IMR-90 (cell line): ENCODE measurements around the gene ACTR1A. TPM values are rescaled to one million over a fixed set of nuclear protein-coding genes. Genes with fewer than 3 reads are reported as not detected.

ENCODE experiments used
- ATAC-seq: fragments of 200-7000 bp; cut with Tn5 transposase; 2 replicates; pipeline ENCODE4 v1.9.1; 2020; ENCODE audit warnings: low read depth, mild to moderate bottlenecking, moderate library complexity
- BruUV-seq: library from RNA; stranded (reverse); fragments of 400-500 nt; replicated peaks from 2 replicates; lab custom pipeline; 2021; lab: Mats Ljungman, UMichigan
- CTCF ChIA-PET: fragments of 300-600 bp; formaldehyde crosslinking; extraction: SDS; loops from one replicate; lab custom pipeline; 2021; ENCODE audit warnings: antibody characterized with exemption; lab: Yijun Ruan, JAX
- POLR2A ChIA-PET: fragments of 300-600 bp; sonication (Branson Sonifier 250); formaldehyde crosslinking; loops from one replicate; lab custom pipeline; 2022; ENCODE audit warnings: antibody characterized with exemption; ENCODE audit not compliant: unreplicated experiment; lab: Charles Lee
- DNase-seq: peaks from one replicate; pipeline ENCODE4 v3.0.0; 2013
- H2AFZ ChIP-seq: replicated peaks from 2 replicates; pipeline ENCODE3; 2013; ENCODE audit warnings: low read length, mild to moderate bottlenecking; ENCODE audit not compliant: poor library complexity
- H2AK5ac ChIP-seq: 2 replicates; pipeline ENCODE4 v1.6.1; 2013; ENCODE audit warnings: low read depth, low read length, inconsistent platforms
- H2AK9ac ChIP-seq: replicated peaks from 2 replicates; pipeline ENCODE3; 2013; ENCODE audit warnings: mild to moderate bottlenecking, low read depth, low read length, moderate library complexity; ENCODE audit not compliant: poor library complexity
- H2BK120ac ChIP-seq: 2 replicates; pipeline ENCODE4 v1.6.1; 2013; ENCODE audit warnings: low read depth, low read length, inconsistent platforms
- H2BK15ac ChIP-seq: 3 replicates; pipeline ENCODE4 v1.6.1; 2013; ENCODE audit warnings: low read depth, low read length, inconsistent platforms
- H2BK20ac ChIP-seq: 2 replicates; pipeline ENCODE4 v1.6.1; 2013; ENCODE audit warnings: low read depth, mild to moderate bottlenecking, inconsistent platforms, low read length, moderate library complexity
- H2BK5ac ChIP-seq: 2 replicates; pipeline ENCODE4 v1.6.1; 2013; ENCODE audit warnings: mild to moderate bottlenecking, low read depth, low read length, inconsistent platforms; ENCODE audit not compliant: poor library complexity, severe bottlenecking
- H3K14ac ChIP-seq: replicated peaks from 2 replicates; pipeline ENCODE4 v1.6.1; 2013; ENCODE audit warnings: low read depth, low read length, inconsistent platforms
- H3K18ac ChIP-seq: 2 replicates; pipeline ENCODE4 v1.6.1; 2013; ENCODE audit warnings: low read depth, low read length, control low read depth
- H3K23ac ChIP-seq: 2 replicates; pipeline ENCODE4 v1.6.1; 2013; ENCODE audit warnings: low read depth, low read length, inconsistent platforms
- H3K27ac ChIP-seq: 2 replicates; pipeline ENCODE4 v1.5.1; 2013; ENCODE audit warnings: mild to moderate bottlenecking, control low read depth, low read length; ENCODE audit not compliant: insufficient read depth
- H3K27me3 ChIP-seq: 2 replicates; pipeline ENCODE4 v1.6.1; 2013; ENCODE audit warnings: low read length; ENCODE audit not compliant: control insufficient read depth, insufficient read depth
- H3K36me3 ChIP-seq: 2 replicates; pipeline ENCODE4 v1.6.1; 2013; ENCODE audit warnings: low read length, mixed read lengths; ENCODE audit not compliant: control insufficient read depth, insufficient read depth
- H3K4ac ChIP-seq: 2 replicates; pipeline ENCODE4 v1.6.1; 2013; ENCODE audit warnings: low read depth, low read length, inconsistent platforms
- H3K4me1 ChIP-seq: 2 replicates; pipeline ENCODE4 v1.6.1; 2013; ENCODE audit warnings: low read length, mixed read lengths; ENCODE audit not compliant: control insufficient read depth, insufficient read depth
- H3K4me2 ChIP-seq: 2 replicates; pipeline ENCODE4 v1.6.1; 2013; ENCODE audit warnings: low read depth, mild to moderate bottlenecking, control low read depth, low read length, moderate library complexity
- H3K4me3 ChIP-seq: 2 replicates; pipeline ENCODE4 v1.5.1; 2013; ENCODE audit warnings: low read depth, mild to moderate bottlenecking, control low read depth, low read length, moderate library complexity; ENCODE audit not compliant: insufficient read depth
- H3K56ac ChIP-seq: 2 replicates; pipeline ENCODE4 v1.6.1; 2013; ENCODE audit warnings: low read length, inconsistent platforms; ENCODE audit not compliant: insufficient read depth; ENCODE audit errors: extremely low read depth
- H3K79me1 ChIP-seq, 2 experiments: 2 replicates each; pipeline ENCODE4 v1.6.1; 2013; ENCODE audit warnings: low read length in 2 of 2, inconsistent platforms in 1 of 2, low read depth in 1 of 2
- H3K9ac ChIP-seq: 2 replicates; pipeline ENCODE4 v1.6.1; 2013; ENCODE audit warnings: low read depth, low read length, control low read depth
- H3K9me1 ChIP-seq: 2 replicates; pipeline ENCODE4 v1.6.1; 2013; ENCODE audit warnings: low read length, inconsistent platforms; ENCODE audit not compliant: insufficient read depth
- H3K9me3 ChIP-seq: 2 replicates; pipeline ENCODE4 v1.6.1; 2013; ENCODE audit warnings: low read length; ENCODE audit not compliant: control insufficient read depth, insufficient read depth
- H4K20me1 ChIP-seq: 2 replicates; pipeline ENCODE4 v1.6.1; 2013; ENCODE audit warnings: low read length, inconsistent platforms; ENCODE audit not compliant: insufficient read depth
- H4K5ac ChIP-seq: 2 replicates; pipeline ENCODE4 v1.6.1; 2013; ENCODE audit warnings: mild to moderate bottlenecking, low read depth, low read length, control low read depth
- H4K8ac ChIP-seq, 2 experiments: 2 replicates each; pipeline ENCODE4 v1.6.1; 2013; ENCODE audit warnings: low read depth in 2 of 2, low read length in 2 of 2, control low read depth in 1 of 2, inconsistent platforms in 1 of 2
- H4K91ac ChIP-seq: 2 replicates; pipeline ENCODE4 v1.6.1; 2013; ENCODE audit warnings: low read depth, low read length, inconsistent platforms; ENCODE audit not compliant: insufficient read depth
- BHLHE40 ChIP-seq: fragments of 150-350 bp; IDR thresholded peaks from 2 replicates; pipeline ENCODE4 v1.6.1; 2016; ENCODE audit warnings: mild to moderate bottlenecking, low read depth, low read length
- CEBPB ChIP-seq: IDR thresholded peaks from 2 replicates; pipeline ENCODE4 v1.6.1; 2012; ENCODE audit warnings: low read depth, low read length, improper control_type of control experiment
- CHD1 ChIP-seq: IDR thresholded peaks from 2 replicates; pipeline ENCODE4 v1.6.1; 2012; ENCODE audit warnings: low read depth, low read length, improper control_type of control experiment
- MXI1 ChIP-seq: IDR thresholded peaks from 2 replicates; pipeline ENCODE4 v1.6.1; 2012; ENCODE audit warnings: low read depth, mild to moderate bottlenecking, low read length, moderate library complexity, borderline replicate concordance
- POLR2A ChIP-seq: IDR thresholded peaks from 2 replicates; pipeline ENCODE4 v1.6.1; 2012; ENCODE audit warnings: mild to moderate bottlenecking, low read depth, low read length
- RAD21 ChIP-seq: IDR thresholded peaks from 2 replicates; pipeline ENCODE4 v1.6.1; 2012; ENCODE audit warnings: low read length, improper control_type of control experiment
- RFX5 ChIP-seq: IDR thresholded peaks from 2 replicates; pipeline ENCODE4 v1.8.0; 2012; ENCODE audit warnings: low read depth, mild to moderate bottlenecking, low read length, moderate library complexity
- SMC3 ChIP-seq: fragments of 150-350 bp; IDR thresholded peaks from 2 replicates; pipeline ENCODE4 v1.6.1; 2016; ENCODE audit warnings: low read depth, mild to moderate bottlenecking, antibody characterized with exemption, low read length, moderate library complexity
- WGBS, 2 experiments: methylation state at CpG; one replicate each; pipeline versions ENCODE4 v1.1.5 to v1.1.7; 2013; ENCODE audit warnings: missing lambda C conversion rate in 2 of 2; ENCODE audit not compliant: insufficient read length in 1 of 2; ENCODE audit errors: extremely low coverage in 2 of 2; 5-methylcytosine and 5-hydroxymethylcytosine counted together
- dilution Hi-C: fragments of 300-500 bp; cut with HindIII; formaldehyde crosslinking; loops from one replicate; pipeline ENCODE4 v1.14.3; 2018; ENCODE audit warnings: low sequenced_read_pairs; ENCODE audit not compliant: unreplicated experiment
- in situ Hi-C: fragments of 300-500 bp; cut with MboI; formaldehyde crosslinking; loops from 3 replicates; pipeline ENCODE4 v1.14.3; 2019; ENCODE audit warnings: low sequenced_read_pairs, inconsistent platforms, mixed read lengths
- intact Hi-C: fragments of 100-400 bp; cut with micrococcal nuclease; formaldehyde crosslinking; loops from 2 replicates; pipeline ENCODE4 v1.10.0; 2022
- polyA plus RNA-seq, 3 experiments: library from polyadenylated mRNA; depleted of rRNA; stranded (reverse); fragments of >200 nt; gene quantifications; 2 replicates each; pipeline ENCODE4 v1.2.3, GENCODE V29; 2012; ENCODE audit warnings: low replicate concordance in 1 of 3
- total RNA-seq: library from RNA; depleted of rRNA; stranded (reverse); fragments of >200 nt; gene quantifications from 2 replicates; pipeline ENCODE4 v1.2.3, GENCODE V29; 2012
- TF ChIP-seq, protein P1 (sequence below): fragments of 150-350 bp; IDR thresholded peaks from 2 replicates; pipeline ENCODE4 v1.6.1; 2017; ENCODE audit warnings: mild to moderate bottlenecking, antibody characterized with exemption, low read length, low read depth
- TF ChIP-seq, protein P2 (sequence below): fragments of 150-350 bp; IDR thresholded peaks from 2 replicates; pipeline ENCODE4 v1.6.1; 2016; ENCODE audit warnings: low read depth, mild to moderate bottlenecking, low read length, moderate library complexity, borderline replicate concordance
- TF ChIP-seq, protein P3 (sequence below): conservative IDR thresholded peaks from 2 replicates; pipeline ENCODE4 v1.5.1; 2012; ENCODE audit warnings: mild to moderate bottlenecking, low read depth, low read length, improper control_type of control experiment

The ACTR1A gene
- total and polyA plus RNA-seq, 2 of the 4 experiments (the other 2 are of a cell fraction): 142 to 157 TPM

DNA sequence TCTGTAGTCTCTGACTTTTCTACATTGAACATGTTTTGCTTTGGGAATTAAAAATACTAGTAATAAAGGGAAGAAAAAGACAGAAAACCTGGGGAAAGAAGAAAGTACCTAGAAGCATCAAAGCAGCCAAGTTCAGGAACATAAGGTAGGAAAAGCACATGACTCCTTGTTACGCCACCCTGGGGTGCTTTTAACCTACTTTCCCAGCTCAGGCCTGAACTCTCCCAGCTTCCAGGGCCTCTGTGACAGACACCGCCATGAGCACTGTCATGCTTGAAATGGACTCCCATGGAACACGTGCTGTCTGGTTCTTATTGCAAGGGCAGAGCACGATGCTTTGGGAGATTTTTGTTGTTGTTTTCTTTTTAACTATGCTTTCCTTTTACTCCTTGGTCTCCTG lies 11.4 kb downstream of the ACTR1A start:
- Histone ChIP-seq H3K18ac (no peak overlapping the region), H2BK120ac (no peak overlapping the region), H3K36me3 (peaks cover 35% of the 10 kb centered on the region), H3K9me3 (no peaks in the 10 kb centered on the region), H3K79me1 (peaks cover 25 to 59% of the 10 kb centered on the region in 2 experiments), H3K9ac (no peak overlapping the region), H3K4me3 (no peak overlapping the region), H3K23ac (no peak overlapping the region), H3K27me3 (no peaks in the 10 kb centered on the region), H2BK5ac (no peak overlapping the region), H2BK15ac (no peak overlapping the region), H3K56ac (no peak overlapping the region), H4K91ac (no peak overlapping the region), H3K9me1 (peaks cover 12% of the 10 kb centered on the region; the same call in 1 of the 2 replicates), H3K4me2 (no peak overlapping the region), H4K20me1 (peaks cover 50% of the 10 kb centered on the region), H2AFZ (no peak overlapping the region), H3K4me1 (no peaks in the 10 kb centered on the region), H3K27ac (no peak overlapping the region), H3K14ac (no peak overlapping the region), H4K5ac (no peak overlapping the region), H2AK5ac (no peak overlapping the region), H2AK9ac (no peak overlapping the region), H2BK20ac (no peak overlapping the region), H4K8ac (no peak overlapping the region), H3K4ac (no peak overlapping the region)
- intact Hi-C loops (no loop called here), in situ Hi-C loops (no loop called here), dilution Hi-C loops (no loop called here)
- no TSS peak for BruUV-seq
- ChIA-PET CTCF (no interaction called here), POLR2A (no interaction called here)
- no peak for DNase-seq
- no peak for ATAC-seq
- WGBS, 2 experiments: no CpG with 5 or more reads among the region's 4 CpGs
- TF ChIP-seq, protein P1, sequence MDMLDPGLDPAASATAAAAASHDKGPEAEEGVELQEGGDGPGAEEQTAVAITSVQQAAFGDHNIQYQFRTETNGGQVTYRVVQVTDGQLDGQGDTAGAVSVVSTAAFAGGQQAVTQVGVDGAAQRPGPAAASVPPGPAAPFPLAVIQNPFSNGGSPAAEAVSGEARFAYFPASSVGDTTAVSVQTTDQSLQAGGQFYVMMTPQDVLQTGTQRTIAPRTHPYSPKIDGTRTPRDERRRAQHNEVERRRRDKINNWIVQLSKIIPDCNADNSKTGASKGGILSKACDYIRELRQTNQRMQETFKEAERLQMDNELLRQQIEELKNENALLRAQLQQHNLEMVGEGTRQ: no peak
- TF ChIP-seq, protein P2, sequence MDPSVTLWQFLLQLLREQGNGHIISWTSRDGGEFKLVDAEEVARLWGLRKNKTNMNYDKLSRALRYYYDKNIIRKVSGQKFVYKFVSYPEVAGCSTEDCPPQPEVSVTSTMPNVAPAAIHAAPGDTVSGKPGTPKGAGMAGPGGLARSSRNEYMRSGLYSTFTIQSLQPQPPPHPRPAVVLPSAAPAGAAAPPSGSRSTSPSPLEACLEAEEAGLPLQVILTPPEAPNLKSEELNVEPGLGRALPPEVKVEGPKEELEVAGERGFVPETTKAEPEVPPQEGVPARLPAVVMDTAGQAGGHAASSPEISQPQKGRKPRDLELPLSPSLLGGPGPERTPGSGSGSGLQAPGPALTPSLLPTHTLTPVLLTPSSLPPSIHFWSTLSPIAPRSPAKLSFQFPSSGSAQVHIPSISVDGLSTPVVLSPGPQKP: no peak
- TF ChIP-seq MXI1: no peak
- no peak for TF ChIP-seq CHD1
- no peak for TF ChIP-seq SMC3
- no peak for TF ChIP-seq CEBPB
- TF ChIP-seq POLR2A: no peak
- no peak for TF ChIP-seq BHLHE40
- TF ChIP-seq, protein P3, sequence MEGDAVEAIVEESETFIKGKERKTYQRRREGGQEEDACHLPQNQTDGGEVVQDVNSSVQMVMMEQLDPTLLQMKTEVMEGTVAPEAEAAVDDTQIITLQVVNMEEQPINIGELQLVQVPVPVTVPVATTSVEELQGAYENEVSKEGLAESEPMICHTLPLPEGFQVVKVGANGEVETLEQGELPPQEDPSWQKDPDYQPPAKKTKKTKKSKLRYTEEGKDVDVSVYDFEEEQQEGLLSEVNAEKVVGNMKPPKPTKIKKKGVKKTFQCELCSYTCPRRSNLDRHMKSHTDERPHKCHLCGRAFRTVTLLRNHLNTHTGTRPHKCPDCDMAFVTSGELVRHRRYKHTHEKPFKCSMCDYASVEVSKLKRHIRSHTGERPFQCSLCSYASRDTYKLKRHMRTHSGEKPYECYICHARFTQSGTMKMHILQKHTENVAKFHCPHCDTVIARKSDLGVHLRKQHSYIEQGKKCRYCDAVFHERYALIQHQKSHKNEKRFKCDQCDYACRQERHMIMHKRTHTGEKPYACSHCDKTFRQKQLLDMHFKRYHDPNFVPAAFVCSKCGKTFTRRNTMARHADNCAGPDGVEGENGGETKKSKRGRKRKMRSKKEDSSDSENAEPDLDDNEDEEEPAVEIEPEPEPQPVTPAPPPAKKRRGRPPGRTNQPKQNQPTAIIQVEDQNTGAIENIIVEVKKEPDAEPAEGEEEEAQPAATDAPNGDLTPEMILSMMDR: no peak
- no peak for TF ChIP-seq RFX5
- no peak for TF ChIP-seq RAD21
